CD4-positive, alpha-beta T cell (primary cell): ENCODE measurements around the gene PDE4B. TPM values are rescaled to one million over a fixed set of nuclear protein-coding genes. Genes with fewer than 3 reads are reported as not detected.

Experiments
- ATAC-seq: fragments of 200-7000 bp; cut with Tn5 transposase; one replicate; pipeline ENCODE4 v1.10.0; 2022; ENCODE audit warnings: mild to moderate bottlenecking; ENCODE audit not compliant: poor library complexity
- CTCF ChIA-PET: fragments of 350-600 bp; sonication (Branson Sonifier 250); formaldehyde crosslinking; loops from one replicate; lab custom pipeline; 2021; ENCODE audit warnings: antibody characterized with exemption, inconsistent platforms; lab: Charles Lee
- POLR2A ChIA-PET: fragments of 350-600 bp; sonication (Branson Sonifier 250); formaldehyde crosslinking; loops from one replicate; lab custom pipeline; 2021; ENCODE audit warnings: antibody characterized with exemption, inconsistent platforms; lab: Charles Lee
- DNase-seq, 14 experiments: peaks; one replicate each; pipeline ENCODE4 v3.0.0-alpha.2; 2013 to 2020; ENCODE audit warnings: mixed read lengths in 2 of 14
- H3K27ac ChIP-seq, 2 donors: one replicate each; pipeline versions ENCODE4 v1.5.1 to v1.7.0; 2013; ENCODE audit warnings: low read length in 2 of 2, low read depth in 1 of 2, mild to moderate bottlenecking in 1 of 2
- H3K27me3 ChIP-seq, 2 experiments: 1 replicate in 1 of 2; 2 replicates in 1 of 2; pipeline versions ENCODE4 v1.6.1 to v1.7.0; 2013; ENCODE audit warnings: low read length in 2 of 2, control low read depth in 1 of 2, mild to moderate bottlenecking in 1 of 2, moderate library complexity in 1 of 2; ENCODE audit not compliant: insufficient read depth in 2 of 2, control insufficient read depth in 1 of 2
- H3K36me3 ChIP-seq: one replicate; pipeline ENCODE4 v1.6.1; 2013; ENCODE audit warnings: low read length, control low read depth; ENCODE audit not compliant: insufficient read depth
- H3K4me1 ChIP-seq: one replicate; pipeline ENCODE4 v1.6.1; 2013; ENCODE audit warnings: low read length, control low read depth; ENCODE audit not compliant: insufficient read depth
- H3K4me3 ChIP-seq: one replicate; pipeline ENCODE4 v1.5.1; 2013; ENCODE audit warnings: mild to moderate bottlenecking, low read length, moderate library complexity
- H3K9me3 ChIP-seq, 2 experiments: 1 replicate in 1 of 2; 2 replicates in 1 of 2; pipeline versions ENCODE4 v1.6.1 to v1.7.0; 2013; ENCODE audit warnings: low read length in 2 of 2, mild to moderate bottlenecking in 2 of 2, control low read depth in 1 of 2, moderate library complexity in 1 of 2; ENCODE audit not compliant: control insufficient read depth in 1 of 2, insufficient read depth in 1 of 2
- H3K27ac Mint-ChIP-seq: one replicate; pipeline ENCODE4 v1.8.0; 2020; ENCODE audit warnings: mixed read lengths
- H3K27me3 Mint-ChIP-seq: one replicate; pipeline ENCODE4 v1.8.0; 2021; ENCODE audit warnings: mixed read lengths
- H3K36me3 Mint-ChIP-seq: one replicate; pipeline ENCODE4 v1.8.0; 2021; ENCODE audit warnings: low read depth, mixed read lengths
- H3K4me1 Mint-ChIP-seq: one replicate; pipeline ENCODE4 v1.8.0; 2021; ENCODE audit warnings: low read depth, mixed read lengths
- H3K4me3 Mint-ChIP-seq: one replicate; pipeline ENCODE4 v1.8.0; 2020; ENCODE audit warnings: mild to moderate bottlenecking, mixed read lengths
- H3K9me3 Mint-ChIP-seq: one replicate; pipeline ENCODE4 v1.8.0; 2020; ENCODE audit warnings: mixed read lengths
- CTCF ChIP-seq: fragments of 200-600 bp; IDR thresholded peaks from one replicate; pipeline ENCODE4 v1.8.0; 2022; ENCODE audit warnings: antibody characterized with exemption, mild to moderate bottlenecking
- intact Hi-C, 2 experiments: fragments of 100-400 bp; cut with DNase I in 1 of 2; cut with micrococcal nuclease in 1 of 2; formaldehyde crosslinking; loops; one replicate each; pipeline versions ENCODE4 v1.15.1 to v1.9.0; 2023 to 2025; cut with DNase I, micrococcal nuclease
- total RNA-seq, 174 experiments: library from RNA in 2 of 174; stranded (reverse) in 2 of 174; gene quantifications; one replicate each; pipeline ENCODE4 v1.2.3 and lab custom pipeline; 2021 to 2026

The PDE4B gene
- total RNA-seq, 2 experiments from 2014 or later, result 155 to 159 TPM

DNA sequence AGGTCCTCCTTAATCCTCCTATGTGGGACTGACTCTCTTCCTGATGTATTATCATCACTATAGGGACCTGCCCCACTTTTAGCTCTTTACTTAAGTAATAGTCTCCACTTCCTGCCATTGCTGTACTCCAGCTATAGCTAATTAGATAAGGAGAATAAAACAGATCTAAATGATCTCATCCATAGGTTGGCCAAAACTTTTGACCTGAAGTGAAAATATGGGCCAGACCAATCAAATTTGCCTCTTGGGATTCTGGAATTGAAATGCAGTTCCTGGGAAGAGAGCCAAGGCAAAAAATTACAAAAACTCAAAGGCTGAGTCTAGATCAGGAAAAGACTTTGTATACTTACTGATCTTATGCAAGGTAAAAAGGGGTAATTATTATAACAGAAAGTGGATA is 36.1 kb upstream of the PDE4B start:
- Histone ChIP-seq H3K4me1 (no peaks in the 10 kb centered on the region), H3K36me3 (no peaks in the 10 kb centered on the region), H3K27ac (no peak overlapping the region), H3K27me3 (peaks cover 2 to 4% of the 10 kb centered on the region in 2 experiments), H3K4me3 (no peak overlapping the region), H3K9me3 (no peaks in the 10 kb centered on the region)
- ChIA-PET CTCF (no interaction called here), POLR2A (no interaction called here)
- Mint-ChIP-seq H3K4me3 (no peak overlapping the region), H3K4me1 (no peaks in the 10 kb centered on the region), H3K27ac (no peak overlapping the region), H3K9me3 (no peaks in the 10 kb centered on the region), H3K36me3 (no peaks in the 10 kb centered on the region), H3K27me3 (no peaks in the 10 kb centered on the region)
- DNase-seq (no peak), ATAC-seq (no peak)
- intact Hi-C loops, result no loop called here
- TF ChIP-seq CTCF, result no peak

GRCh38 chr1:65757531-65757930 is 35.2 kb upstream of the PDE4B start:
- ATAC-seq (no peak), DNase-seq (no peak)
- H3K27me3 ChIP-seq, result peaks cover 2 to 4% of the 10 kb centered on the region in 2 experiments
- Mint-ChIP-seq H3K4me1 (no peaks in the 10 kb centered on the region), H3K4me3 (no peak overlapping the region), H3K27me3 (peaks cover 4% of the 10 kb centered on the region), H3K36me3 (no peaks in the 10 kb centered on the region), H3K27ac (no peak overlapping the region), H3K9me3 (no peaks in the 10 kb centered on the region)
- no peaks in the 10 kb centered on the region for H3K9me3 ChIP-seq
- ChIA-PET POLR2A (no interaction called here), CTCF (no interaction called here)
- H3K4me1 ChIP-seq, result no peaks in the 10 kb centered on the region
- intact Hi-C loops, result no loop called here
- no peak for TF ChIP-seq CTCF
- H3K4me3 ChIP-seq, result no peak overlapping the region
- no peak overlapping the region for H3K27ac ChIP-seq
- no peaks in the 10 kb centered on the region for H3K36me3 ChIP-seq

- Histone ChIP-seq H3K4me3 (no peak overlapping the region), H3K9me3 (no peaks in the 10 kb centered on the region), H3K36me3 (no peaks in the 10 kb centered on the region), H3K27me3 (peaks cover 2 to 4% of the 10 kb centered on the region in 2 experiments), H3K27ac (no peak overlapping the region), H3K4me1 (no peaks in the 10 kb centered on the region)
- H3K9me3 Mint-ChIP-seq, result no peaks in the 10 kb centered on the region
- ChIA-PET CTCF (no interaction called here), POLR2A (no interaction called here)
- H3K27ac Mint-ChIP-seq, result no peak overlapping the region
- no peaks in the 10 kb centered on the region for H3K36me3 Mint-ChIP-seq
- H3K4me3 Mint-ChIP-seq, result no peak overlapping the region
- intact Hi-C loops, result no loop called here
- ATAC-seq, result no peak
- H3K4me1 Mint-ChIP-seq, result no peaks in the 10 kb centered on the region
- no peak for TF ChIP-seq CTCF
- DNase-seq, result no peak
- peaks cover 5% of the 10 kb centered on the region for H3K27me3 Mint-ChIP-seq
Observed at GRCh38 chr1:65758128-65758527, 34.6 kb upstream of the PDE4B start.
